HepG2 (cell line): Measurements from ENCODE around the gene NUDCD3. TPM values are rescaled to one million over a fixed set of nuclear protein-coding genes. Genes with fewer than 3 reads are reported as not detected.

Experiments used
- GATA4 ChIP-seq: sonication (generic); IDR thresholded peaks from 2 replicates; pipeline ENCODE4 v1.6.1; 2016; ENCODE audit warnings: antibody characterized with exemption, low read depth, borderline replicate concordance
- HHEX ChIP-seq: IDR thresholded peaks from 2 replicates; pipeline ENCODE4 v1.6.1; 2016; ENCODE audit warnings: control low read depth
- JUN ChIP-seq: sonication (generic); formaldehyde crosslinking; IDR thresholded peaks from 2 replicates; pipeline ENCODE4 v1.4.0; 2020; ENCODE audit warnings: mild to moderate bottlenecking, missing genetic modification reagents
- JUNB ChIP-seq: sonication (generic); formaldehyde crosslinking; IDR thresholded peaks from 2 replicates; pipeline ENCODE4 v1.8.0; 2022; ENCODE audit warnings: missing genetic modification reagents, mild to moderate bottlenecking, borderline replicate concordance
- MXI1 ChIP-seq: IDR thresholded peaks from 3 replicates; pipeline ENCODE4 v1.6.1; 2012; ENCODE audit warnings: low read depth, low read length, inconsistent platforms, borderline replicate concordance
- NFE2 ChIP-seq: sonication (generic); formaldehyde crosslinking; IDR thresholded peaks from 2 replicates; pipeline ENCODE4 v1.4.0; 2020; ENCODE audit warnings: missing genetic modification reagents
- NFRKB ChIP-seq: fragments of 450-650 bp; IDR thresholded peaks from 2 replicates; pipeline ENCODE4 v1.6.1; 2017
- PHF21A ChIP-seq: sonication (generic); formaldehyde crosslinking; IDR thresholded peaks from 2 replicates; pipeline ENCODE4 v1.5.0; 2020; ENCODE audit warnings: mild to moderate bottlenecking, missing genetic modification reagents
- RAD21 ChIP-seq: fragments of 450-650 bp; formaldehyde crosslinking; IDR thresholded peaks from 2 replicates; pipeline ENCODE4 v1.5.0; 2020; ENCODE audit warnings: mild to moderate bottlenecking
- RCOR2 ChIP-seq: IDR thresholded peaks from 2 replicates; pipeline ENCODE4 v1.6.1; 2016; ENCODE audit warnings: missing biosample characterization, missing genetic modification reagents
- TARDBP ChIP-seq: sonication (generic); formaldehyde crosslinking; IDR thresholded peaks from 2 replicates; pipeline ENCODE4 v1.8.0; 2022; ENCODE audit warnings: mild to moderate bottlenecking, missing genetic modification reagents
- ZBTB7B ChIP-seq: sonication (generic); formaldehyde crosslinking; IDR thresholded peaks from 2 replicates; pipeline ENCODE4 v1.4.0; 2020; ENCODE audit warnings: missing genetic modification reagents
- ZNF430 ChIP-seq: sonication (generic); formaldehyde crosslinking; IDR thresholded peaks from 2 replicates; pipeline ENCODE4 v1.9.0; 2021; ENCODE audit warnings: mild to moderate bottlenecking, missing genetic modification reagents
- ZNF484 ChIP-seq: sonication (generic); formaldehyde crosslinking; IDR thresholded peaks from 2 replicates; pipeline ENCODE4 v1.5.1; 2020; ENCODE audit warnings: mild to moderate bottlenecking, low read depth, missing genetic modification reagents, borderline replicate concordance
- ZNF580 ChIP-seq: IDR thresholded peaks from 2 replicates; pipeline ENCODE4 v1.6.1; 2016; ENCODE audit warnings: low read depth, borderline replicate concordance
- ZNF724P ChIP-seq: sonication (generic); formaldehyde crosslinking; IDR thresholded peaks from 2 replicates; pipeline ENCODE4 v1.8.0; 2022; ENCODE audit warnings: missing genetic modification reagents, borderline replicate concordance
- ZNF737 ChIP-seq: sonication (generic); formaldehyde crosslinking; IDR thresholded peaks from 2 replicates; pipeline ENCODE4 v1.5.0; 2020; ENCODE audit warnings: missing genetic modification reagents, mild to moderate bottlenecking, borderline replicate concordance
- ZNF749 ChIP-seq: sonication (generic); formaldehyde crosslinking; IDR thresholded peaks from 2 replicates; pipeline ENCODE4 v1.8.0; 2022; ENCODE audit warnings: mild to moderate bottlenecking, missing genetic modification reagents, moderate library complexity, borderline replicate concordance
- polyA plus RNA-seq, 8 experiments: library from polyadenylated mRNA; depleted of rRNA in 3 of 8; stranded (reverse) in 7 of 8; unstranded in 1 of 8; fragments of >200 nt; fragmentation: Illumina TruSeq in 4 of 8; extraction: Trizol in 4 of 8; gene quantifications; 2 replicates each; pipeline versions ENCODE4 v1.2.1 to v1.2.3, GENCODE V29; 2011 to 2016; ENCODE audit warnings: low read depth in 4 of 8, missing spikeins in 1 of 8, mixed read lengths in 1 of 8; ENCODE audit not compliant: insufficient read depth in 1 of 8
- total RNA-seq, 5 experiments: library from RNA; depleted of rRNA; stranded (reverse); fragments of >200 nt; fragmentation: Illumina TruSeq; extraction: Trizol; gene quantifications; 2 replicates each; pipeline ENCODE4 v1.2.3, GENCODE V29; 2016; ENCODE audit warnings: low read depth in 1 of 5
- TF ChIP-seq, protein P1 (sequence below): sonication (generic); formaldehyde crosslinking; IDR thresholded peaks from 2 replicates; pipeline ENCODE4 v1.5.1; 2020; ENCODE audit warnings: missing genetic modification reagents, mild to moderate bottlenecking, borderline replicate concordance
- TF ChIP-seq, protein P2 (sequence below): IDR thresholded peaks from 2 replicates; pipeline ENCODE4 v1.6.1; 2012; ENCODE audit warnings: low read length, improper control_type of control experiment
- TF ChIP-seq, protein P3 (sequence below): sonication (generic); formaldehyde crosslinking; IDR thresholded peaks from 2 replicates; pipeline ENCODE4 v1.5.0; 2020; ENCODE audit warnings: missing genetic modification reagents
- TF ChIP-seq, protein P4 (sequence below): sonication (generic); formaldehyde crosslinking; IDR thresholded peaks from 2 replicates; pipeline ENCODE4 v1.8.0; 2022; ENCODE audit warnings: mild to moderate bottlenecking, missing genetic modification reagents, moderate library complexity

NUDCD3 gene
- total and polyA plus RNA-seq, 2 of the 13 experiments (the other 11 are each of a cell fraction or from before 2014, with no cell fraction given) = 20.8 to 49.9 TPM

GRCh38 chr7:44490351-44491200 is at the start of gene NUDCD3 (continued):
- TF ChIP-seq, protein P1, sequence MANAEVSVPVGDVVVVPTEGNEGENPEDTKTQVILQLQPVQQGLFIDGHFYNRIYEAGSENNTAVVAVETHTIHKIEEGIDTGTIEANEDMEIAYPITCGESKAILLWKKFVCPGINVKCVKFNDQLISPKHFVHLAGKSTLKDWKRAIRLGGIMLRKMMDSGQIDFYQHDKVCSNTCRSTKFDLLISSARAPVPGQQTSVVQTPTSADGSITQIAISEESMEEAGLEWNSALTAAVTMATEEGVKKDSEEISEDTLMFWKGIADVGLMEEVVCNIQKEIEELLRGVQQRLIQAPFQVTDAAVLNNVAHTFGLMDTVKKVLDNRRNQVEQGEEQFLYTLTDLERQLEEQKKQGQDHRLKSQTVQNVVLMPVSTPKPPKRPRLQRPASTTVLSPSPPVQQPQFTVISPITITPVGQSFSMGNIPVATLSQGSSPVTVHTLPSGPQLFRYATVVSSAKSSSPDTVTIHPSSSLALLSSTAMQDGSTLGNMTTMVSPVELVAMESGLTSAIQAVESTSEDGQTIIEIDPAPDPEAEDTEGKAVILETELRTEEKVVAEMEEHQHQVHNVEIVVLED (CRISPR knock-in tag) = peak; percentile 92
- peak; percentile 81; the same call in 1 of the 2 replicates for TF ChIP-seq PHF21A
- peak; percentile 62; the same call in 1 of the 2 replicates for TF ChIP-seq RAD21
- peak; percentile 77; the same call in 1 of the 3 replicates for TF ChIP-seq MXI1
- TF ChIP-seq JUNB (CRISPR knock-in tag) = no peak
- no peak for TF ChIP-seq NFE2 (CRISPR knock-in tag)
- TF ChIP-seq NFRKB = peak; percentile 50; the same call in 1 of the 2 replicates
- TF ChIP-seq ZNF724P (CRISPR knock-in tag) = no peak
- no peak; the same call in 1 of the 2 replicates for TF ChIP-seq ZNF484 (CRISPR knock-in tag)
- TF ChIP-seq, protein P2, sequence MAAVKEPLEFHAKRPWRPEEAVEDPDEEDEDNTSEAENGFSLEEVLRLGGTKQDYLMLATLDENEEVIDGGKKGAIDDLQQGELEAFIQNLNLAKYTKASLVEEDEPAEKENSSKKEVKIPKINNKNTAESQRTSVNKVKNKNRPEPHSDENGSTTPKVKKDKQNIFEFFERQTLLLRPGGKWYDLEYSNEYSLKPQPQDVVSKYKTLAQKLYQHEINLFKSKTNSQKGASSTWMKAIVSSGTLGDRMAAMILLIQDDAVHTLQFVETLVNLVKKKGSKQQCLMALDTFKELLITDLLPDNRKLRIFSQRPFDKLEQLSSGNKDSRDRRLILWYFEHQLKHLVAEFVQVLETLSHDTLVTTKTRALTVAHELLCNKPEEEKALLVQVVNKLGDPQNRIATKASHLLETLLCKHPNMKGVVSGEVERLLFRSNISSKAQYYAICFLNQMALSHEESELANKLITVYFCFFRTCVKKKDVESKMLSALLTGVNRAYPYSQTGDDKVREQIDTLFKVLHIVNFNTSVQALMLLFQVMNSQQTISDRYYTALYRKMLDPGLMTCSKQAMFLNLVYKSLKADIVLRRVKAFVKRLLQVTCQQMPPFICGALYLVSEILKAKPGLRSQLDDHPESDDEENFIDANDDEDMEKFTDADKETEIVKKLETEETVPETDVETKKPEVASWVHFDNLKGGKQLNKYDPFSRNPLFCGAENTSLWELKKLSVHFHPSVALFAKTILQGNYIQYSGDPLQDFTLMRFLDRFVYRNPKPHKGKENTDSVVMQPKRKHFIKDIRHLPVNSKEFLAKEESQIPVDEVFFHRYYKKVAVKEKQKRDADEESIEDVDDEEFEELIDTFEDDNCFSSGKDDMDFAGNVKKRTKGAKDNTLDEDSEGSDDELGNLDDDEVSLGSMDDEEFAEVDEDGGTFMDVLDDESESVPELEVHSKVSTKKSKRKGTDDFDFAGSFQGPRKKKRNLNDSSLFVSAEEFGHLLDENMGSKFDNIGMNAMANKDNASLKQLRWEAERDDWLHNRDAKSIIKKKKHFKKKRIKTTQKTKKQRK = no peak
- no peak; the same call in 1 of the 2 replicates for TF ChIP-seq ZBTB7B (CRISPR knock-in tag)
- no peak for TF ChIP-seq RCOR2 (CRISPR knock-in tag)
- no peak for TF ChIP-seq ZNF737
- TF ChIP-seq, protein P3, sequence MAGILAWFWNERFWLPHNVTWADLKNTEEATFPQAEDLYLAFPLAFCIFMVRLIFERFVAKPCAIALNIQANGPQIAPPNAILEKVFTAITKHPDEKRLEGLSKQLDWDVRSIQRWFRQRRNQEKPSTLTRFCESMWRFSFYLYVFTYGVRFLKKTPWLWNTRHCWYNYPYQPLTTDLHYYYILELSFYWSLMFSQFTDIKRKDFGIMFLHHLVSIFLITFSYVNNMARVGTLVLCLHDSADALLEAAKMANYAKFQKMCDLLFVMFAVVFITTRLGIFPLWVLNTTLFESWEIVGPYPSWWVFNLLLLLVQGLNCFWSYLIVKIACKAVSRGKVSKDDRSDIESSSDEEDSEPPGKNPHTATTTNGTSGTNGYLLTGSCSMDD (CRISPR knock-in tag) = no peak
- no peak; the same call in 1 of the 2 replicates for TF ChIP-seq ZNF580 (CRISPR knock-in tag)
- TF ChIP-seq TARDBP (CRISPR knock-in tag) = no peak
- 0 out of 2 replicates have a peak, but pooled peaks have one; percentile 34 for TF ChIP-seq HHEX (CRISPR knock-in tag)
- TF ChIP-seq ZNF749 = no peak
- TF ChIP-seq, protein P4, sequence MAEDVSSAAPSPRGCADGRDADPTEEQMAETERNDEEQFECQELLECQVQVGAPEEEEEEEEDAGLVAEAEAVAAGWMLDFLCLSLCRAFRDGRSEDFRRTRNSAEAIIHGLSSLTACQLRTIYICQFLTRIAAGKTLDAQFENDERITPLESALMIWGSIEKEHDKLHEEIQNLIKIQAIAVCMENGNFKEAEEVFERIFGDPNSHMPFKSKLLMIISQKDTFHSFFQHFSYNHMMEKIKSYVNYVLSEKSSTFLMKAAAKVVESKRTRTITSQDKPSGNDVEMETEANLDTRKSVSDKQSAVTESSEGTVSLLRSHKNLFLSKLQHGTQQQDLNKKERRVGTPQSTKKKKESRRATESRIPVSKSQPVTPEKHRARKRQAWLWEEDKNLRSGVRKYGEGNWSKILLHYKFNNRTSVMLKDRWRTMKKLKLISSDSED (CRISPR knock-in tag) = 0 out of 2 replicates have a peak, but pooled peaks have one; percentile 49
- 0 out of 2 replicates have a peak, but pooled peaks have one; percentile 46 for TF ChIP-seq GATA4
- TF ChIP-seq JUN (CRISPR knock-in tag) = no peak
- peak; percentile 96 for TF ChIP-seq ZNF430
